NCI-H524 treated with DMSO at 0.1 percent for 48 hours (cell line): ENCODE measurements around the gene PAK1.
"Not testable (repeated sequence)": the region's sequence is repeated elsewhere in the genome, so short reads cannot be mapped to it uniquely, and the experiment has no call there.

Source experiments
- DNase-seq: peaks from one replicate; lab custom pipeline; 2025; lab: John Stamatoyannopoulos, UW

Gene PAK1

GRCh38 chr11:77303328-77303727, 170.6 kb downstream of the PAK1 start:
- no peak for DNase-seq

DNA sequence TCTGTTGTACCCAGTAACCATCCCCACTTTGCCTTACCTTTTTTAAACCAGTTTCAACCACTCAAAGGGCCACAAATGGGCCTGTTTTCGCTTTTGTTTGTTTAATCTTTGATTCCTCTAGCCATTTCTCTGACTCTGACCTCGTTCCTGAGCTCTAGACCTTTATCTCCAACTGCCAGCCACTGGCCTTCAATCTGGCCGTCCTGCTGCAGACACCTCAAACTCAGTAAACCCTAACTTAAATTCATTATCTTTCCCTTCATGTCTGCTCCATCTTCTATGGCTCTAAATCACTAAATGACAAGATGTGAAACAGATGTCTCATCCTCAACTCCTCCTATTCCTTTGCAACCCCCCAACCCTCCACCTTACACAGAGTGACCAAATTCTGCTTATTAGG, 171.1 kb downstream of the PAK1 start:
- DNase-seq = no peak

DNA sequence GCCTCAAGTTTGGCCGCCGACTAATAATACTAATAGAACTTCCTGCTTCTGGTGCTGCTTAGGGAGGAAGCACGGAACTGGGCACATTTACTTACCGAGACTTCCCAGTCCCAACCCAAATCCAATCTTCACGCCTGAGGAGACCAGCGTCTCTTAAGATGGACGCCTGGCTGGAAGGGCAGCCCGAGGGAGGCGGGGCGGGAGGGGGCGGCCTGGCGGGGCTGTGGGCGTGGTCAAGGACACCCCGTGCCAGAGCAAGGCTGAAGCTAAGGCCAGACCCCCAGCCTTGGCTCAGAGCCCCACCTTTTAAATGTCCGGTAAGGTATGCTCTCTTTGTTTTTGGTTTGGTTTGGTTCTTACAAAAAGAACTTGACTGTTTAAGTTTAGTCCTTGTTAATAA, 172.4 kb downstream of the PAK1 start, which contains the start of gene GDPD4:
Gene GDPD4 (minus strand): TSS at position 177 of the 400 bp plus-strand sequence. CDS start 16,549 bp downstream, outside the sequence.
- DNase-seq = no peak

- no peak for DNase-seq
Measured at GRCh38 chr11:77300695-77301094, 173.2 kb downstream of the PAK1 start.

- DNase-seq = not testable (repeated sequence)
Measured at GRCh38 chr11:77300028-77300427, 173.9 kb downstream of the PAK1 start.

GRCh38 chr11:77299528-77299993, 174.3 kb downstream of the PAK1 start:
- no peak for DNase-seq

DNA sequence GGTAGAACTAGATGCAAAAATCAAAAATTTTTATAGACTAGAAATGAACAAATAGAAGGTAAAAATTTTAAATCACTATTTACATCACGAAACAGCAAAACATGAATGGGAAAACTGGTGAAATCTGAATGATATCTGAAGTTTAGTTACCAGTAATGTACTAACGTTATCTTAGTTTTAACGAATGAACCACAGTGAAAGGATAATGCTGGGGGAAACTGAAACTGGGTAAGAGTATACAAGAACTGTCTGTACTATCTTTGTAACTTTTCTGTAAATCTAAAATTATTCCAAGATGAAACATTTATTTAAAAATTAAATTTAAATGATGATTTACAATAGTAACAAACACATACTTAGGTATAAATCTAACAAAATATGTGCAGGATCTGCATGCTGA, 179.9 kb downstream of the PAK1 start:
- no peak for DNase-seq

DNA sequence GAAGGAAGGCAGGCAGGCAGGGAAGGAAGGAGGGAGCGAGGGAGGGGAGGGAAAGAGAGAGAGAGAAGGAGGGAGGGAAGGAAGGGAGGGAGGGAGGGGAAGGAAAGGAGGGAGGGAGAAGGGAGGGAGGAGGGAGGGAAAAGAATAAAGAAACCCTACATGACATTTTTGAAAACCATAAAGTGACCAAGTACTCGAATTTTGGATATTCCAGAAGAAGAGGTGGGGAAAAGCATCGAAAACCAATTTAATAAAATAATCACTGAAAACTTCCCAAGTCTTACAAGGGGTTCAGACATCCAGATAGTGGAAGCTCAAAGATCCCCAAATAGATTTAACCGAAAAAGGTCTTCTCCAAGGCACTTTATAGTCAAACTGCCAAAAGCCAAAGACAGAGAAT, 184.2 kb downstream of the PAK1 start:
- DNase-seq = no peak

DNA sequence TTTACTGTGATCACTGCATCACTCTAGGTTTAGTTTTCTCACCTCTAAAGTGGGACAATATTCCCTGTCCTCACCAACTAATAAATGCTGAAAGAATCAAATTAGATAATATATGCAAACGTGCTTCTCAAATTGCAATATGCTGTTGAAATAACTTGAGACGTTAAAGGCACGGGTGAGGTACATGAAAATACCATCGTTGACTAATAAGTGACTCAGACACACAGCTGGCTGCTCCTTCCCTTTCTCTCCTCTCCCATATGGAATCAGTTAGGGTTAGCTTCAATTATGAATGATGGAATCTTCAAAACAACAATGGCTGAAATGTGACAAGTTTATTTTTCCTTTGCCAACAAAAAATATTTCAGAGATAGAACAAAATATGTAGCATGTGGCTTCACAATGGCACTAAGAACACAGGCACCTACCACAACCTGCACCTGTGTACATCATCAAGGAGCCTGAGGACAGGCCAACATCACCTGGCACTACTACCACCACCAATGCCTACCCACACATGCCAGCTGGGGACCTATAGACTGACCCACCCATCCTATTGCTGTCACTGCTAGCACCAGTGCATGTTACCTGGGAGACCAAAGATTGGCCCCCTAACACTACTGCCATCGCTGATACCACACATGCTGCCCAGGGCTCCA, 186.2 kb downstream of the PAK1 start:
- no peak for DNase-seq

DNA sequence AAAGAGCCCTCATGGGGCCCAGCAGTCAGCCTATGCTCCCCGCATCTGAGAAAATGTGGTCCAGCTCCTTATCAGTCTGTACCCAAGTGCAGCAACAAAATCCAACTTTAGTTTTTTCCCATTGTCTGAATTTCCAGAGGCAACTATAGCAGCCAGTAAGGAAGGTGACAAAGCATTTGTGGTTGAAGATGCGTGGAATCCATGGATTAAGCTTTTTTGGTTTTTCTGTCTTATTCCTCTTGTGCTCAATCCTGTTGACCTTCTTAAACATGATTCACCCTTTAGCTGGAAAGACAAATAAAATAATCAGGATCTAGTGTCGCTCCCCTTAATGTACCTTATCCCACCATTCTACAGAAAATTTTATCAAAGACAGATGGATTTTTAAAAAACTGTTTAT, 186.8 kb downstream of the PAK1 start:
- DNase-seq = no peak

DNA sequence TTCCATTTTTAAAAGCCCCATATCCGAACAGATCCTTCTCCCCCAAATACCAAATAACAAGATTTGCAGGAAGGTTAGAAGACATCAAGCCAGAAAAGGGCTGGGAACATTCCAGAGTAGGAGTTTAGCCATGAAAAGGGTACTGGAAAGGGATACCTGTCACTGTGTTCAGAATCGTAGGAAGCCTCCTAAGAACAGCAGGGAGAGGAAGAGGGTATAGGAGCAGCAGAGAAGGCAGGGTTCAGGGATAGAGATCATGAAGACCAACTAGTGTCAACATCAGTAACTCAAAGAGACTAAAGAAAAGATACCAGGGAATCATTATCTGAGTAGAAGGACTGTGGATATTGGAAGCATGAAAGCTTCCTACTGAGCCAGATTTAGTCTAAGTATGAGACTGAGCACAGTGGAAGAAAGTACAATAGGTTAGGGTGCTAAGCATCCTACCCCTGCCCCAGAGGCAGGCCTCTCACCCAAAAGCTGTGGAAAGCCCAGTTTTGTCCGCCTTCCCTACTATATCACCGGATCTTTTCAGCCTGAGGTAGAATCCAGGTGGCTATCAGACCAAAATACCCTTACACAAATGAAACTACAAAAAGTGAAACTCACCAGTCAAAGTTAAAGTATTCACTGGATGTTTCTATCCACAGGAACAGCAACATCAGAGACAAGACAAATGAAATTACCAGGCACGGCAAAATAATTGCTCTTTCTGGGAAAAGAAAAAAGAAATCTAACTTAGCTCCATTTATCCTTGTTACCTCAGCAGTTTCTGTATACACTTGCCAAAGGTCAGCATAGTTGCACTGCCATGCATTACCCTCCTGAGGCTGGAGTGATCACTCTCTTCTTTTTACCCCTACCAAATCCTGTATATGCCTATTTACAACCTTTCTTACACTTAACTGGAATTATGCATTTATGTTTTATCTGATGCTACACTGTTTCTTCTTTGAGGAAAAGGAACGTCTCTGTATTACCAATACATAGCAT, 189.1 kb downstream of the PAK1 start:
- no peak for DNase-seq

- no peak for DNase-seq
Measured at GRCh38 chr11:77283101-77283500, 190.8 kb downstream of the PAK1 start.

DNA sequence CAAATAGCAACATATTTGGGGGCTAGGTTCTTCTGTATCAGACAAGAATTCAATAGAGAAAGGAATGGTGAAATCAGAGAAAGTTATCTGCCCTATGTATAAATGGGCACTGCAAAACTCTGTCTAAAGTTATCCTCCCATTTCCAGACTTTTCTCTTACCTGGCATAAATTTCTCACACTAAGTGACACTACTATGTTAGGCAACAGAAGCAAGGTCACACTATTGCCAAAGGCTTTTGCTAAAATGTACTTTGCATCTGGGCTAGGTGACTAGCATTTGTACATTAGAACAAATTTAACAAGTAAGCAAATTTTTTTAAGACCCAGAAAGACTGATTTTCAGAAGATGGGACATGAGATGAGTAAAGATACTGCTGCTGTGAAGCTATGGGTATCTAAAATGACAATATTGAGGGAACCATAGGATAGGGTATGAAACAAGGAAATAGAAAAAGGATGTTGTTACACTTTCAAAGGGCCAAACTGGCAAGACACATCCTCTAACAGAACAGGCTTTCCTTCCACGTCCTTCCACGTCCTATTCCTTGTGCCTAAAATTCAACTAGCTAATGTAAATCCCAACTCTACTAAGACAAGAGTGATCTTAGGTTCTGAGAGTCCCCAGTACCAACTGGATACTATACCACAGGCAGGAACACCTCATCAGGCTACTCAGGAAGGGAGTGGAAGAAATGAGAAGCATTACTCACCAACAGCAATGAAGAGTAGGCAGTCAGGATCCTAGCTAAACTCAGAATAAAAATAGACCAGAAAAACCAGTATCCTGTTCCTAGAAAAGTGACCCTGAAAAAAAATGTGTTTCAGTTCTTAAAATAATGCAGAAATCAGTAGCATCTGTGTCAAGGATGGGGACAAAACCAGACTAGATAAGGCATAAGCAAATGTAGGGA, 195.0 kb downstream of the PAK1 start:
- DNase-seq = no peak

- DNase-seq = no peak
Measured at GRCh38 chr11:77276271-77276670, 197.6 kb downstream of the PAK1 start.
